Superior temporal gyrus (tissue), 1 donor: Measurements from ENCODE around the gene ZNF579.

Experiments
- DNase-seq: peaks from one replicate; pipeline ENCODE4 v3.0.0-alpha.2; 2016; ENCODE audit errors: extremely low spot score

ZNF579 gene

GRCh38 chr19:55611983-55612645 lies 31.5 kb upstream of the ZNF579 start:
- no peak for DNase-seq

GRCh38 chr19:55611300-55611982 lies 30.8 kb upstream of the ZNF579 start:
- no peak for DNase-seq

- no peak for DNase-seq
Observed at GRCh38 chr19:55609326-55609725, 28.7 kb upstream of the ZNF579 start.

GRCh38 chr19:55606817-55607216 lies 26.2 kb upstream of the ZNF579 start:
- no peak for DNase-seq

GRCh38 chr19:55606471-55606787 lies 25.8 kb upstream of the ZNF579 start:
- no peak for DNase-seq

- DNase-seq: peak; percentile 63
Observed at GRCh38 chr19:55605637-55606470, 25.2 kb upstream of the ZNF579 start, which contains the start of gene ZNF865. Gene ZNF865 (plus strand): TSS chr19:55605647. CDS start chr19:55613619, 7,972 bp downstream.

GRCh38 chr19:55605207-55605636 lies 24.6 kb upstream of the ZNF579 start:
- DNase-seq: peak; percentile 93

GRCh38 chr19:55603581-55604292 lies 23.1 kb upstream of the ZNF579 start:
- DNase-seq: no peak

- no peak for DNase-seq
Observed at GRCh38 chr19:55603115-55603514, 22.5 kb upstream of the ZNF579 start.

GRCh38 chr19:55602104-55603001 lies 21.7 kb upstream of the ZNF579 start:
- DNase-seq: no peak

GRCh38 chr19:55601084-55601483 lies 20.4 kb upstream of the ZNF579 start:
- no peak for DNase-seq

- no peak for DNase-seq
Observed at GRCh38 chr19:55600662-55601028, 20.0 kb upstream of the ZNF579 start.

GRCh38 chr19:55599842-55600661 lies 19.4 kb upstream of the ZNF579 start, which contains the start of gene ZNF524:
Gene ZNF524 (plus strand): TSS chr19:55600288. CDS start chr19:55602113, 1,825 bp downstream.
- DNase-seq: peak; percentile 52

GRCh38 chr19:55599468-55599841 lies 18.8 kb upstream of the ZNF579 start, which contains the start of gene FIZ1:
Gene FIZ1 (minus strand): TSS chr19:55599517. CDS start chr19:55597865, 1,652 bp downstream.
- DNase-seq: peak; percentile 99

- DNase-seq: peak; percentile 86
Observed at GRCh38 chr19:55598719-55599467, 18.2 kb upstream of the ZNF579 start.

GRCh38 chr19:55598034-55598433 lies 17.4 kb upstream of the ZNF579 start:
- DNase-seq: no peak

- no peak for DNase-seq
Observed at GRCh38 chr19:55597501-55597921, 16.9 kb upstream of the ZNF579 start.

- no peak for DNase-seq
Observed at GRCh38 chr19:55596304-55596703, 15.7 kb upstream of the ZNF579 start.

- no peak for DNase-seq
Observed at GRCh38 chr19:55594996-55595545, 14.4 kb upstream of the ZNF579 start.
